ENCODE measurements around the gene BLVRA.
"Not testable (repeated sequence)": the region's sequence is repeated elsewhere in the genome, so short reads cannot be mapped to it uniquely, and the experiment has no call there.

Gene BLVRA

DNA sequence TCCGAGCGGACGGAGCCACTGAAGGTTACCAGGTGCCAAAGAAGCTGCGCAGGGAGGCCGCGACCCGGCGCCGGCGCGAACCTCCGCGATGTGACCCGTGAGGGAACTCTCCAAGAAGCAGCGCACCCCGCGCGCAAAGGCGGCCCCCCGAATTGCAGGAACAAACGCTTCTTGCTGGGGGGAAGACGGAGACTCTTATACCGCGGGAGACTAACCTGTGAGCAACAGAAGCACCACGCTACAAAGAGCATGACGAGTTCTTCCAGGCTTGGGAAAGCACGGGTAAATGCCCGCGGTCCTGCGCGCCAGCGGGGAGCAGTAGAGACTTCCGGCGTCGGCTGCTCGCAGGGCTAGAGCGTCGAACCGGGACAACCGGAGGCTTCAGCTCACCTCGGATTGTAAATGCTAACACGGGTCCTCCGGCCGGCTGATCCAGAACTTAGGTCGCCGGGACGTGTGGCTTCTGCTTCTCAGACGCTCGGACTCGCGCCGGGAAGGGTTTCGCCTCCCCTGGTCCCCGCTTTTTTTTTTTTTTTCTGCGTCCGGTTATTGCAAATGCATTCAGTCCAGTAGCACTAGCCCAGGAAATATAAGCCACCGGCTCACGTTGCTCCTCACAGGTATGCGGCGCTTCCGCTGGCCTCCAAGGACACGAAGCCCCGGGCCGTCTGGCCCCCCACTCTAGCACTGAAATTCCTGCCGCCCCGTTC lies 29.1 kb upstream of the BLVRA start, which contains the start of gene COA1:
TSS of gene COA1 (minus strand) at position 310 of the 710 bp plus-strand sequence. CDS start 80,909 bp downstream, outside the sequence.
- TF ChIP-seq, protein P1, sequence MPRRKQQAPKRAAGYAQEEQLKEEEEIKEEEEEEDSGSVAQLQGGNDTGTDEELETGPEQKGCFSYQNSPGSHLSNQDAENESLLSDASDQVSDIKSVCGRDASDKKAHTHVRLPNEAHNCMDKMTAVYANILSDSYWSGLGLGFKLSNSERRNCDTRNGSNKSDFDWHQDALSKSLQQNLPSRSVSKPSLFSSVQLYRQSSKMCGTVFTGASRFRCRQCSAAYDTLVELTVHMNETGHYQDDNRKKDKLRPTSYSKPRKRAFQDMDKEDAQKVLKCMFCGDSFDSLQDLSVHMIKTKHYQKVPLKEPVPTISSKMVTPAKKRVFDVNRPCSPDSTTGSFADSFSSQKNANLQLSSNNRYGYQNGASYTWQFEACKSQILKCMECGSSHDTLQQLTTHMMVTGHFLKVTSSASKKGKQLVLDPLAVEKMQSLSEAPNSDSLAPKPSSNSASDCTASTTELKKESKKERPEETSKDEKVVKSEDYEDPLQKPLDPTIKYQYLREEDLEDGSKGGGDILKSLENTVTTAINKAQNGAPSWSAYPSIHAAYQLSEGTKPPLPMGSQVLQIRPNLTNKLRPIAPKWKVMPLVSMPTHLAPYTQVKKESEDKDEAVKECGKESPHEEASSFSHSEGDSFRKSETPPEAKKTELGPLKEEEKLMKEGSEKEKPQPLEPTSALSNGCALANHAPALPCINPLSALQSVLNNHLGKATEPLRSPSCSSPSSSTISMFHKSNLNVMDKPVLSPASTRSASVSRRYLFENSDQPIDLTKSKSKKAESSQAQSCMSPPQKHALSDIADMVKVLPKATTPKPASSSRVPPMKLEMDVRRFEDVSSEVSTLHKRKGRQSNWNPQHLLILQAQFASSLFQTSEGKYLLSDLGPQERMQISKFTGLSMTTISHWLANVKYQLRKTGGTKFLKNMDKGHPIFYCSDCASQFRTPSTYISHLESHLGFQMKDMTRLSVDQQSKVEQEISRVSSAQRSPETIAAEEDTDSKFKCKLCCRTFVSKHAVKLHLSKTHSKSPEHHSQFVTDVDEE (CRISPR knock-in tag; IDR thresholded peaks at IDR 0.05): peak; percentile 30; the same call in 1 of the 2 replicates
- TF ChIP-seq ZNF565 (CRISPR knock-in tag; conservative IDR thresholded peaks at IDR 0.05; ENCODE audit: low read depth): no peak
- TF ChIP-seq ZNF8 (CRISPR knock-in tag; IDR thresholded peaks at IDR 0.05): 0 out of 2 replicates have a peak, but pooled peaks have one; percentile 28
- peak; percentile 99 for ATAC-seq

DNA sequence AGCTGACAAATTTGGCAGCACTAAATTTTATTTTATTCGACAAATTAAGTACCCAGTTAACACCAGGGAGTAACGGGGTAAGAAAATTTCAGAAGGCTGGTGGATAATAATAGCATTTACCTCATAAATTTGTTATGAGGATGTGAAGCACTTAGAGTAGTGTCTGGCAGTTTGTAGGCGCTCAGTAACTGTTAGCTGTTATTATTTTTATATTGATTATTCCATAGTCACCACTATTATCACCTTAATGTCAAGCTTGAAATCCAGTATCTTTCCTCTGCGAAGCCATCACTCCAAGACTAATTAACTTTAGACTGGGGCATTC lies 28.6 kb upstream of the BLVRA start:
- TF ChIP-seq, protein P1 (CRISPR knock-in tag; IDR thresholded peaks at IDR 0.05): no peak
- no peak for TF ChIP-seq SNAI2 (CRISPR knock-in tag; IDR thresholded peaks at IDR 0.05)
- no peak for TF ChIP-seq PPARA (CRISPR knock-in tag; IDR thresholded peaks at IDR 0.05; ENCODE audit: borderline replicate concordance)
- no peak for TF ChIP-seq OSR1 (CRISPR knock-in tag; IDR thresholded peaks at IDR 0.05)
- TF ChIP-seq RARB (CRISPR knock-in tag; IDR thresholded peaks at IDR 0.05): no peak
- no peak for TF ChIP-seq ARNTL (CRISPR knock-in tag; IDR thresholded peaks at IDR 0.05; ENCODE audit: borderline replicate concordance, low read depth)
- TF ChIP-seq, protein P2, sequence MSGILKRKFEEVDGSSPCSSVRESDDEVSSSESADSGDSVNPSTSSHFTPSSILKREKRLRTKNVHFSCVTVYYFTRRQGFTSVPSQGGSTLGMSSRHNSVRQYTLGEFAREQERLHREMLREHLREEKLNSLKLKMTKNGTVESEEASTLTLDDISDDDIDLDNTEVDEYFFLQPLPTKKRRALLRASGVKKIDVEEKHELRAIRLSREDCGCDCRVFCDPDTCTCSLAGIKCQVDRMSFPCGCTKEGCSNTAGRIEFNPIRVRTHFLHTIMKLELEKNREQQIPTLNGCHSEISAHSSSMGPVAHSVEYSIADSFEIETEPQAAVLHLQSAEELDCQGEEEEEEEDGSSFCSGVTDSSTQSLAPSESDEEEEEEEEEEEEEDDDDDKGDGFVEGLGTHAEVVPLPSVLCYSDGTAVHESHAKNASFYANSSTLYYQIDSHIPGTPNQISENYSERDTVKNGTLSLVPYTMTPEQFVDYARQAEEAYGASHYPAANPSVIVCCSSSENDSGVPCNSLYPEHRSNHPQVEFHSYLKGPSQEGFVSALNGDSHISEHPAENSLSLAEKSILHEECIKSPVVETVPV (CRISPR knock-in tag; IDR thresholded peaks at IDR 0.05): no peak
- no peak for TF ChIP-seq GLIS3 (CRISPR knock-in tag; IDR thresholded peaks at IDR 0.05)
- no peak for TF ChIP-seq ZNF8 (CRISPR knock-in tag; IDR thresholded peaks at IDR 0.05)
- TF ChIP-seq TOX (CRISPR knock-in tag; IDR thresholded peaks at IDR 0.05; ENCODE audit: borderline replicate concordance): no peak
- no peak for TF ChIP-seq BACH2 (CRISPR knock-in tag; IDR thresholded peaks at IDR 0.05; ENCODE audit: borderline replicate concordance)
- no peak for TF ChIP-seq ZC3H10 (CRISPR knock-in tag; IDR thresholded peaks at IDR 0.05)
- peak; percentile 39 for ATAC-seq

DNA sequence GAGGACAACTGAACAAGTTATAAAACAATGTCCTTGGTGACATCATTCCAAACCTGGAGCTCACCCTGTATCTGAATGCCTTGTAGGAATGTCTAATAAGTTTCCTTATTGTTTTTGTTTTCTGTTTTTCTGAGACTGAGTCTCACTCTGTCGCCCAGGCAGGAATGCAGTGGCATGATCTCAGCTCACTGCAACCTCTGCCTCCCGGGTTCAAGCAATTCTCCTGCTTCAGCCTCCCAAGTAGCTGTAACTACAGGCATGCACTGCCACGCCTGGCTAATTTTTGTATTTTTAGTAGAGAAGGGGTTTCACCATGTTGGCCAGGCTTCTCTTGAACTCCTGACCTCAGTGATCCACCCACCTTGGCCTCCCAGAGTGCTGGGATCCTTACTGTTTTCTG lies 27.0 kb upstream of the BLVRA start:
- not testable (repeated sequence) for ATAC-seq

DNA sequence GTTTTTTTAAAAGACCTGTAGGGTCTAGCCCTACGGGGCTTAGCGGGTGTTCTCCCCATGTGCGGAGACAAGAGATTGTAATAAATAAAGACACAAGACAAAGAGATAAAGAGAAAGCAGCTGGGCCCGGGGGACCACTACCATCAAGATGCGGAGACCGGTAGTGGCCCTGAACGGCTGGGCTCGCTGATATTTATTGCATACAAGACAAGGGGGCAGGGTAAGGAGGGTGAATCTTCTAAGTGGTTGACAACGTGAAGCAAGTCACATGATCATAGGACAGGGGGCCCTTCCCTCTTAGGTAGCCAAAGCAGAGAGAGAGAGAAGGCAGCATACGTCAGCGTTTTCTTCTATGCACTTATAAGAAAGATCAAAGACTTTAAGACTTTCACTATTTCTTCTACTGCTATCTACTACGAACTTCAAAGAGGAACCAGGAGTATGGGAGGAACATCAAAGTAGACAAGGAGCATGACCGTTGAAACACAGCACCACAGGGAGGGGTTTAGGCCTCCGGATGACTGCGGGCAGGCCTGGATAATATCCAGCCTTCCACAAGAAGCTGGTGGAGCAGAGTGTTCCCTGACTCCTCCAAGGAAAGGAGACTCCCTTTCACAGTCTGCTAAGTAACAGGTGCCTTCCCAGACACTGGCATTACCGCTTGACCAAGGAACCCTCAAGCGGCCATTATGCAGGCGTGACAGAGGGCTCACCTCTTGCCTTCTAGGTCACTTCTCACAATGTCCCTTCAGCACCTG lies 23.7 kb upstream of the BLVRA start:
- not testable (repeated sequence) for ATAC-seq

DNA sequence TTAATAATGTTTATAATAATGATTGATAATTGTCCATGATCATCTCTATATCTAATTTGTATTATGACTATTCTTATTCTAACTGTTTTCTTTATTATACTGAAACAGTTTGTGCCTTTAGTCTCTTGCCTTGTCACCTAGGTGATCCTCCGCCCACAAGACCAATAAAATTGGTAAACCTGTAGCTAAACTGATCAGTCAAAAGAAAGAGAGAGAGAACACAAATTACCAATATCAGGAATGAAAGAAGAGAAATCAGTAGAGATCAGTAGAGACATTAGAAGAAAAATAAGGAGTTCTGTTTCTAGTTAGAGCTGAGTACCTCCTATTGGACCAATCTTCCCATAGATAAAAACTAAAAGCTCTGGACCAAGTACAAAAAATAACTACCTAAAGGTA lies 23.1 kb upstream of the BLVRA start:
- no peak for ATAC-seq
- TF ChIP-seq CSDC2 (CRISPR knock-in tag; IDR thresholded peaks at IDR 0.05) (no peak), ESRRG (CRISPR knock-in tag; IDR thresholded peaks at IDR 0.05) (no peak), PPARA (CRISPR knock-in tag; IDR thresholded peaks at IDR 0.05; ENCODE audit: borderline replicate concordance) (no peak), BACH2 (CRISPR knock-in tag; IDR thresholded peaks at IDR 0.05; ENCODE audit: borderline replicate concordance) (no peak), ARNTL (CRISPR knock-in tag; IDR thresholded peaks at IDR 0.05; ENCODE audit: borderline replicate concordance, low read depth) (no peak), RARB (CRISPR knock-in tag; IDR thresholded peaks at IDR 0.05) (no peak), ZNF565 (CRISPR knock-in tag; conservative IDR thresholded peaks at IDR 0.05; ENCODE audit: low read depth) (no peak), ZFP30 (CRISPR knock-in tag; IDR thresholded peaks at IDR 0.05) (no peak), ZNF8 (CRISPR knock-in tag; IDR thresholded peaks at IDR 0.05) (no peak), ZFP3 (CRISPR knock-in tag; IDR thresholded peaks at IDR 0.05) (no peak)
- TF ChIP-seq, protein P3, sequence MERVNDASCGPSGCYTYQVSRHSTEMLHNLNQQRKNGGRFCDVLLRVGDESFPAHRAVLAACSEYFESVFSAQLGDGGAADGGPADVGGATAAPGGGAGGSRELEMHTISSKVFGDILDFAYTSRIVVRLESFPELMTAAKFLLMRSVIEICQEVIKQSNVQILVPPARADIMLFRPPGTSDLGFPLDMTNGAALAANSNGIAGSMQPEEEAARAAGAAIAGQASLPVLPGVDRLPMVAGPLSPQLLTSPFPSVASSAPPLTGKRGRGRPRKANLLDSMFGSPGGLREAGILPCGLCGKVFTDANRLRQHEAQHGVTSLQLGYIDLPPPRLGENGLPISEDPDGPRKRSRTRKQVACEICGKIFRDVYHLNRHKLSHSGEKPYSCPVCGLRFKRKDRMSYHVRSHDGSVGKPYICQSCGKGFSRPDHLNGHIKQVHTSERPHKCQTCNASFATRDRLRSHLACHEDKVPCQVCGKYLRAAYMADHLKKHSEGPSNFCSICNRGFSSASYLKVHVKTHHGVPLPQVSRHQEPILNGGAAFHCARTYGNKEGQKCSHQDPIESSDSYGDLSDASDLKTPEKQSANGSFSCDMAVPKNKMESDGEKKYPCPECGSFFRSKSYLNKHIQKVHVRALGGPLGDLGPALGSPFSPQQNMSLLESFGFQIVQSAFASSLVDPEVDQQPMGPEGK (CRISPR knock-in tag; IDR thresholded peaks at IDR 0.05; ENCODE audit: borderline replicate concordance): no peak
- TF ChIP-seq, protein P4, sequence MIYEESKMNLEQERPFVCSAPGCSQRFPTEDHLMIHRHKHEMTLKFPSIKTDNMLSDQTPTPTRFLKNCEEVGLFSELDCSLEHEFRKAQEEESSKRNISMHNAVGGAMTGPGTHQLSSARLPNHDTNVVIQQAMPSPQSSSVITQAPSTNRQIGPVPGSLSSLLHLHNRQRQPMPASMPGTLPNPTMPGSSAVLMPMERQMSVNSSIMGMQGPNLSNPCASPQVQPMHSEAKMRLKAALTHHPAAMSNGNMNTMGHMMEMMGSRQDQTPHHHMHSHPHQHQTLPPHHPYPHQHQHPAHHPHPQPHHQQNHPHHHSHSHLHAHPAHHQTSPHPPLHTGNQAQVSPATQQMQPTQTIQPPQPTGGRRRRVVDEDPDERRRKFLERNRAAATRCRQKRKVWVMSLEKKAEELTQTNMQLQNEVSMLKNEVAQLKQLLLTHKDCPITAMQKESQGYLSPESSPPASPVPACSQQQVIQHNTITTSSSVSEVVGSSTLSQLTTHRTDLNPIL (CRISPR knock-in tag; IDR thresholded peaks at IDR 0.05; ENCODE audit: low read depth): no peak
- TF ChIP-seq, protein P2 (CRISPR knock-in tag; IDR thresholded peaks at IDR 0.05): no peak

Measured in SK-N-SH treated with all-trans-retinoic acid at 6 μM for 48 hours (cell line).